Measurements from ENCODE around the gene SLC25A38.
"Not testable (repeated sequence)": the region's sequence is repeated elsewhere in the genome, so short reads cannot be mapped to it uniquely, and the experiment has no call there.

SLC25A38 gene, protein sequence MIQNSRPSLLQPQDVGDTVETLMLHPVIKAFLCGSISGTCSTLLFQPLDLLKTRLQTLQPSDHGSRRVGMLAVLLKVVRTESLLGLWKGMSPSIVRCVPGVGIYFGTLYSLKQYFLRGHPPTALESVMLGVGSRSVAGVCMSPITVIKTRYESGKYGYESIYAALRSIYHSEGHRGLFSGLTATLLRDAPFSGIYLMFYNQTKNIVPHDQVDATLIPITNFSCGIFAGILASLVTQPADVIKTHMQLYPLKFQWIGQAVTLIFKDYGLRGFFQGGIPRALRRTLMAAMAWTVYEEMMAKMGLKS

DNA sequence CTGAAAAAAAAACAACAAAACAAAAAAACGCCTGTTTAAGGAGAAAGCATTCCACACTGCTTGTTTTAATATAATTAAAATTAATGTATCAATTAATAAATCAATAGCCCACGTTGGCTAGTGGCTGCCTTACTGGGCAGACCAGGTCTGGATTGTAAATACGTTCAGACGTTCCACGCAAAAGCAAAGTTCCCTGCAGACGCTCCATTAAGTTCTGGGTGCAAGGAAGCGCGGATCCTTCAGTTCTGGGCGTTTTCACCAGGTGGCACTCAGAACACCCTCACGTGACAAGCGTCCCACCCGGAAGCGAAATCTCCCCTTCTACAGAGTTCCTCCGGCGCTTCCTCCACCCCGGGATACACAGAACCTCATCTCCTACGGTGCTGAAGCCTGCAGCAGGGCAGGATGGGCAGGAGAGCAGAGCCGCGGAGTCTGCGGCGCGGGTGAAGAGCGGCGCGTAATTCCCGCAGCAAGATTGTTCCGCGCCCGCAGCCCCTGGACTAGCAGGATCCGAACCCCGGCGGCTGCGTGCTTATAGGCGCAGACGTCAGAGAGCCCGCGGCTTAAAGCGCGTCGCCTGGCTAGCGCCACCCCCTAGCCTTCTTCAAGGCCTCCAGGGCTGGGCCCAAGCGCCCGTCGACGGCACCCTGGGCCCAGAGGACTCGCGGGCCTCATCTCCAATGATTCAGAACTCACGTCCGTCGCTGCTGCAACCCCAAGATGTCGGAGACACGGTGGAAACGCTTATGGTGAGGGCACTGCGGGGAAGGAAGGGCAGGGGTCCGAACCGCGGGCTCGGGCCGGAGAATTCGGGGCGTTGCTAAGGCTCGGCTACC lies at the start of gene SLC25A38:
SLC25A38 (plus strand) TSS at position 326 of the 836 bp plus-strand sequence; CDS start at position 681, 355 bp downstream.
- DNase-seq = peak; percentile 84

DNA sequence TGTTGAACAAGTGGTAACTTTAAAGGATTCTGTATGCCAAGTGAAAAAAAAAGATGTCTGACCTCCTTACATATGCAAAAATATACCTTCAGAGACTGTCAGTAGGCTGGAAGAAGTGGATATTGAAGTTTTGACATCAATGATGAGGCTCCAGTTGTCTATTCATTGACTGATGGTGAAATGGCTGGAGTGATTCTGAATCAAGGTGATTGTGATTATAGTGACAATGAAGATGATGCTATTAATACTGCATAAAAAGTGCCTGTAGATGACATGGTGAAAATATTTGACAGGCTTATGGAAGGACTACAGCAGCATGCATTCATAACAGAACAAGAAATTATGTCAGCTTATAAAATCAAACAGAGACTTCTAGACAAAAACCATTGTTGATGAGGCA lies 49.6 kb upstream of the SLC25A38 start:
- no peak for DNase-seq

DNA sequence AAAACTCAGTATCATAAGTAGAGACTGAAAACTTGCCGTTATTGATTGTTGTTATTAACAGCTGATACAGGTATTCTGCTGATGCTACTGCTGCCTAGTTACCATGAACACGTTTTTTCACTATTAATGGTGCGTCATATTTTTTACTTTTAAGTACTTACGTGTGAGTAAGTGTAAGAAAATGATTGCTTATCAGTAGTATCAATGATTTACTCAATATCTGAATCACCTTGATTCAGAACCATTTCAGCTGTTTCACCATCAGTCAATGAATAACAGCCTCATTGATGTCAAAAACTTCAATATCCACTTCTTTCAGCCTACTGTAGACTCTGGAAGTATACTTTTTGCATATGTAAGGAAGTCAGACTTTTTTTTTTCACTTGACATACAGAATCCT lies 49.0 kb upstream of the SLC25A38 start:
- no peak for DNase-seq

DNA sequence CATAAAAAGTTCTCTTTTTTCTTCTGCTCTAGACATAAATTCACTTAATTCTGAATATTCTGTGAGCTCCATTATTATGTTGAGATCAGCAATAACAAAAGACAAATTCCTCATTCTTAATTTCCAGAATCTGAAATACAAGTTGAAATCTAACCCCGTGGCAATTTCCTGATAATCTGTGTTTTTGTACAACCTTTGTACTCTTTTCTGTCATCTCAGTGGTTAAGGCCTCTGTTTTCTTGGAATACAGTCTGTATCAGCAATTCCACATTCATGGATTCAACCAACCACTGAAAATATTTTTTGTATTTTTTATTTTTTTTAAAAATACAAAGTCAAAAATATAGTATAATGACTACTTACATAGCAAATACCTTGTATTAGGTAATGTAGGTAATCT lies 45.0 kb upstream of the SLC25A38 start:
- DNase-seq = no peak

DNA sequence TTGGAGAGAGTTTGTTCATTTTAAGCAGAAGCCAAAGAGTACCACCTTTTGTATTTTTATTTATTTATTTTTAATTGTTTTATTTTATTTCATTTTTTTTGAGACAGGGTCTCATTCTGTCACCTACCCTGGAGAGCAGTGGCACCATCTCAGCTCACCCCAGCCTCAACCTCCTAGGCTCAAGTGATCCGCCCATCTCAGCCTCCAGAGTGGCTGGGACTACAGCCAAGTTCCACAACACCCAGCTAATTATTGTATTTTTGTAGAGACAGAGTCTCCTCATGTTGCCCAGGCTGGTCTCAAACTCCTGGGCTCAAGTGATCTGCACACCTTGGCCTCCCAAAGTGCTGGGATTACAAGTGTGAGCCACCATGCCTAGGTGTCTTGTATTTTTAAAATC lies 44.1 kb upstream of the SLC25A38 start:
- DNase-seq = no peak

DNA sequence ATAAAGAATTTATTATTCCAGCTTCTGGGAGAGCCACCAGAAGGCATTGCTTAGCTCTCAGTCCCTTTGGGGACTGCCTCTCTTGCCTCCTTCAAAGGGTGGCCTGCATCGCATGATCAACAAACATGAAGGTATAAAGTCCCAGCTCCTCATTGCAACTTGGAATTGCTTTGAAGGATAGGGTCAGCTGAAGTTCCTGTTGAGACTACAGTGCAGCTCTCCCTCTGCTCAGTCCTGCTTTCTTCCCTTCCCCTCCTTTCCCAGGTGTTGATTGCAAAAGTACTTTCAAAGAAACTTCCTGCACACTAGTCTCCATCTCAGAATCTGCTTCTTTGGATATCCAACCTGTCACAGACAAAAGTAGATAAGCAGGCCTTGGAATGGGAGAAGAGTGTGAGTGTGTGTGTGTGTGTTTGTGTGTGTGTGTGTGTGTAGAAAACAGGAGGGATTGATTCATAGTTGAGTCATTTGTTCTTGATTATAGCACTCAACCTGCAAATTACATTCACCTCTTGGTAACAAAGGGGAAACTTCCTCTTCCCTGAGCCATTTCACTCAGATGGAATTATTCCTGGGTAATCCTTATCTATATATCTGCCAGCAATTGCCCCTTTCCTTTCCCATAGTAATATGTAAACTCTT lies 40.0 kb upstream of the SLC25A38 start:
- DNase-seq = no peak

DNA sequence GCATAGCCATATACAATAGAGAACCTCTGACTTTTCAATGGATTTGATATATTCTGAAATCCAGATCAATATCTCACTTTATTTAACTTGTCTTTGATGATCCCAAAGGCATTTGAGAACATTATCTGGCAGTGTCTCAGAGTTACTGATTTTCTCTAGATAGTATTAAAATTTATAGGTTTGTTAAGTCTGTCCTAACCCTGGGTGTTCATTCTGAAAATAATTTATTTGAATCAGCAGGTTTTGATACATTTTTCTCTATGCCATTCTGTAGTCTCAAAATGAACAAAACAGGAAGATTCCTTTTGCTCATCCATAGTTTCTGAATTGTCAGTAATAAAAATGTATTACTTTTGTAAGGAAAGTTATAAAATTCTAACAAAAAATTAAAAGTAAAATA lies 39.4 kb upstream of the SLC25A38 start:
- no peak for DNase-seq

DNA sequence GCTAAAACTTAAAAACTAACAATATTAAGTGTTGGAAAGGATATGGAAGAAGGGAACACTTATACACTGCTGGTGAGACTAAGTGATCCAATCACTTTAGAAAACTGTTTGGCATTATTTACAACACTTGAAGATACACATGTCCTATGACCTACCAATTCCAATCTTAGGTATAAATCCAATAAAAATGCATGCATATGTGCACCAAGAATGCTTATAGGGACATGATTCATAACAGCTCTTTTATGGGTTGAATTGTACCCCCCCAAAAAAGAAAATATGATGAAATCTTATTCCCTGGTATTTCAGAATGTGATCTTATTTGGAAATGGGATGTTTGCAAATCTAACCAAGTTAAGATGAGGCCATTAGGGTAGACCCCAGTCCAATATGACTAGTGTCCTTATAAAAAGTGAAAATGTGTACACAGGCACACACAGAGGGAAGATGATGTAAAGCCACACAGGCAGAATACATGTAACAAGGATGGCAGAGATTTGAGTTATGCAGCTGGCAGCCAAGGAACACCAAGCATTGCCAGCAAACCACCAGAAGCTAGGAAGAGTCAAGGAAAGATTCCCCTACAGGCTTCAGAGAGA lies 38.3 kb upstream of the SLC25A38 start:
- no peak for DNase-seq

DNA sequence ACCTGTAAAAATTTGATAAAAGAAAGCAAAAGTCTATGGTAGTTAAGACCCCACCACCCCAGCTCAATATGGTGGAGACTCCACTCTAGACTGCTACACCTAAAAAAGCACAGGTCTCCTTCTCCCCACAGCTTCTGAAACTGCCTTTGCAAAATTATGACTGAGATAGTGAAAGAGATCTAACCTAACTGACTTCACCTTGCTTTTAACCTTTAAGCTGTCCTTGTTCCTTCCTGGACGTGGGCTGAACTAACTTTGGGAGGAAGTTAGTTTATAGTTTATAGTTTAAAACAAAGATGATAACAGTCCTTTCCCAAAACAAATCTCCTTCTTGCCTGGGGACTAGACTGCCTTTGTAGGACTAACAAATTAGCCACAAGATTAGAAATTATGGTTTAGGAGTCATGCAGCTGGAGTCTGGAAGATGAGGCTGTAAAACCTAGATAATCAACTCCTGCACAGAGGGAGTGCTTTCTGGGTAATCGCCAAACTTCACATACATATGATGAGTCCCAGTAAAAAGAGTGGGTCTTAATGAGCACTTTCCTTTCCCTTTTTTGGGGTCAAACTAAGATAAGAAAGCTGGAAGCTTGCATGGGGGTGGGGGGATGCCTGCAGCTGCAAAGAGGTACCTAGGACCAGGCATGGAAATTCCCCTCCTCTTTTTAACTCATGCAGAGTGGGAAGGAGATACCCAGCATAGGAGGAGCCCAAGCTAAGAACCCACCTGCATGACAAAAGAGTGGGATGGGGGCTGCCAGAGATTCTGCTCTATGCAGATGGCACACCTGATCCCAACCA lies 36.2 kb upstream of the SLC25A38 start:
- DNase-seq = no peak

DNA sequence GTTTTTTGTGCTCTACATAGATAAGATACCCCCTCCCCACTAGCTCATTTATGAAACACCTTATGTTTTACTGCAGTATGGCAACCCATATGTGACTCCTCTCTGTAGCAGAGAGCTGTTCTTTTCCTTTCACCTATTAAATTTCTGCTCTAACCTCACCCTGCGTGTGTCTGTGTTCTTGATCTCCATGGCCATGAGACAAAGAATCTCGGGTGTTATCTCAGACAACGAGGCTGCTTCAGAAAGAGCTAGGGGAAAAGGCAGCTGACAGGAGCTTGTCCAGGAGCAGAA lies 35.6 kb upstream of the SLC25A38 start:
- no peak for DNase-seq

DNA sequence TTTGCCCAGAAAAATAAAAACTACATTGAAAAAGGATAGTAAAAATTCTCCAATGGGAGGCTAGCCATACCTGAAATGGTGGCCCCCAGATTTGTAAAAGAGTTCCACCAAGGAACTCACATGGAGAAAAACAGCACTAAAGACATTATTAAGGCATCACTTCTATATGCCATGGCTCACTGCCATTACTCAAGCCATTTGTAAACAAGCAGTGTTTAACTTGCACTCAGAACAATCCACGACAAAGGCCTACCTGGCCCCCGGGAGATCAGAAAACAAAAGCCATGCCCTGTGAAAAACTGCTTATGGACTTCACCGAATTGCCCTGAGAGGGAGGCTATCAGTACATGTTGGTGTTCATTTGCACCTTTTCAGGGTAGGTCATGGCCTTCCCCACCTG lies 34.1 kb upstream of the SLC25A38 start:
- no peak for DNase-seq

DNA sequence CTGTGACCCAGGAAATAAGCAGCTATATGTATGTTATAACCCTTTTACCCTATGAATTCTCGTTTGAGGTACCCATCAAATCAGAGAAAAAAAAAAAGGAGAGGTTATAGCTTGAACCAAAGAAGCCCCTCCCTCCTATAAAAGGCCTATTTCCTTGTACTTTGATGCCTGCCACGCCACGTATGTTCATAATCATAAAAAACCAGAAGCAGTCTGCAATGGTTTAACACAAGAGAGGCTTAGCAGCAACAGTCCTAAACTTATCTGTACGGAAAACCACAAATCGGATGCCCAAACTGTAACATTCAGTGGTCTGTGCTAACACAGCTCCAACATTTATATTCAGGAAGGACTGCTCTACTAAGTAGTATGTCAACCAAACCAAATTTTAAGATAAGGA lies 32.5 kb upstream of the SLC25A38 start:
- DNase-seq = no peak

DNA sequence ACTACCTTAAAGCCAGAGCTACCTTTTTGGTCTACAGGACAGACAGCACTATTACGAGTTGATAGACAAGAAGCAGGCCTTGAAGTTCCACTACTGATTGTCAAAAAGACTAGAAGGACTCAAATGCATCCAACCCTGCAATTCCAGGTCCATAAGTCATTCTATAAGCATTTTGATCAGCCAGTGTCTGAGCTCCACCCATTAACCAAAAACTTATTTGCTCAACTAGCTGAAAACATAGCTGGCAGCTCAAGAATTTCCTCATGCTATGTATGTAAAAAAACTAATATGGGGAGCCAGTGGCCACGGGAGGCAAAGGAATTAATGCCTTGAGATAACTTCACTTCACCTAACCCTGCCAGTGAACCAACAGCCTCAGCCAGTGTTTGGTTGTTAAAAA lies 32.0 kb upstream of the SLC25A38 start:
- DNase-seq = not testable (repeated sequence)

DNA sequence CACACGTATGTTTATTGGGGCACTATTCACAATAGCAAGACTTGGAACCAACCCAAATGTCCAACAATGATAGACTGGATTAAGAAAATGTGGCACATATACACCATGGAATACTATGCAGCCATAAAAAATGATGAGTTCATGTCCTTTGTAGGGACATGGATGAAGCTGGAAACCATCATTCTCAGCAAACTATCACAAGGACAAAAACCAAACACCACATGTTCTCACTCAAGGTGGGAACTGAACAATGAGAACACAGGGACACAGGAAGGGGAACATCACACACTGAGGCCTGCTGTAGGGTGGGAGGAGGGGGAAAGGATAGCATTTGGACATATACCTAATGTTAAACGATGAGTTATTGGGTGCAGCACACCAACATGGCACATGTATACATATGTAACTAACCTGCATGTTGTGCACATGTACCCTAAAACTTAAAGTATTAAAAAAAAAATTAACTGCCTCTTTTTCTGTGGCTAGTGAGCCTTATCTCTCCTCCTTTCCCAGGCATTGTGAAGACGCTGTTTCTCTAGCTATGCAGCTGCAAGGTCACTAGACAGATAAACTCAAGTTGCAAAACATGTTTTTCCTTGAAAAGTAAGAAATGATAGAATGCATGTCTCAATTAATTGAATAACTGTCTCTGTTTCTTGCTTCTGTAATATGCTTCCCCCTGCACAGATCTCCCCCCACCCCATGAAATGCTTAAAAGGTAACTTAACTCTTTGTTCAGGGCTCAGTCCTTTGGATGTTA lies 29.8 kb upstream of the SLC25A38 start:
- DNase-seq = not testable (repeated sequence)

DNA sequence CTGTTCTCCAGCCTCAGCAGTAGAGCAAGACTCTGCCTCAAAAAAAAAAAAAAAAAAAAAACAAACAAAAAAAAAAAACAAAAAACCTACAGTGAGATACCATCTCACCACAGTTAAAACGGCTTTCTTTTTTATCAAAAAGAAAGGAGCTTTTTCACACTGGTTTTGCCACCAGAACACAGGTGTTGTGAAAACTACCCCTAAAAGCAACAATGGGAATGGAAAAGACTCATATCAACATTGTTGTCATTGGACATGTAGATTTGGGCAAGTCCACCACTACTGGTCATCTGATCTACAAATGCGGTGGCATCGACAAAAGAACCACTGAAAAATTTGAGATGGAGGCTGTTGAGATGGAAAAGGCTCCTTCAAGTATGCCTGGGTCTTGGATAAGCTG lies 24.8 kb upstream of the SLC25A38 start:
- DNase-seq = no peak

DNA sequence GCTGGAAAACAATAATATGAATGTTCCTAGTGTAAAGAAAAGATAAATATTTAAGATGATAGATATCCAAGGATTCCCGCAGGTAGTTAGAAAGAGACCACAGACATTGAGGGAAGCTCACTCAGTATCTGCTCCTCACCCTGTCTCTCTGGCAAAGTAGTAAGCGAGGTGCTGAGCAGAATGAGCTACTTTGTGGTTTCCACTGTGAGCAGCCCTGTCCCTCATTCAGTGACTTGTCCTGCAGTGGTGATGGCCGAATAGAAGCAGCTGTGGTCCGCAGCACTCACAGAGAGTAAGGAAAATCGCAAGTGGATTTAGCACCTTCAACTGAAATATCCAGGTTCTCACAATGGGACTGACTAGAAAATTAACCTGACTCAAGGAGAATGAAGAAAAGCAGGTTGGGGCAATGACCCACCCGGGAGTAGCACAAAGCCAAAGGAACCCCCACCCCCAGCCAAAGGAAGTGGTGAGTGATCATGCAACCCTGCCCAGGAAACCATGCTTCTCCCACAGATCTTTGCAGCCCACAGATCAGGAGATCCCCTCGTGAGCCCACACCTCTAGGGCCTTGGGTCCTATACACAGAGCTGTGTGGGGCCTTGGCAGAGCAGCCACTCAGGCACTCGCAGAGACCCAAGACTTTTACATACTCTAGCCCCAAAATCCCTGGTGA lies 21.8 kb upstream of the SLC25A38 start:
- DNase-seq = peak; percentile 60

DNA sequence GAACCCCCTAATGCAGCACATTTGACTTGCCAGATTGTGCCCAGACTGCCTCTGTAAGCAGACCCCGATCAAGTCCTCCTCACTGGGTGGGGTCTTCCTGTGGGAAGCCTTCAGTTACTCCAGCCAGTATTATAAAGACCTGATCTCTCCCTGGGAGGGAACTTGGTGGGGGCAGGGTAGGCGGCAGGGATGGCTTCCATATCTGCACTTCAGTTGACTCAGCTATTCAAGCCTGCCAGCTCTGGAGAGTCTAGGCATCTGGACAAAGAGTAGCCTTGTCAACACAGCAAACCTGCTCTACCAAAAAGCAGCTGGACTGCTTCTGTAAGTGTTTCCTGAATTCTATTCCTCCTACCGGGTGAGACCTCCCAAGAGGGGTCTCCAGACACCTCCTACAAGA lies 21.0 kb upstream of the SLC25A38 start:
- no peak for DNase-seq

DNA sequence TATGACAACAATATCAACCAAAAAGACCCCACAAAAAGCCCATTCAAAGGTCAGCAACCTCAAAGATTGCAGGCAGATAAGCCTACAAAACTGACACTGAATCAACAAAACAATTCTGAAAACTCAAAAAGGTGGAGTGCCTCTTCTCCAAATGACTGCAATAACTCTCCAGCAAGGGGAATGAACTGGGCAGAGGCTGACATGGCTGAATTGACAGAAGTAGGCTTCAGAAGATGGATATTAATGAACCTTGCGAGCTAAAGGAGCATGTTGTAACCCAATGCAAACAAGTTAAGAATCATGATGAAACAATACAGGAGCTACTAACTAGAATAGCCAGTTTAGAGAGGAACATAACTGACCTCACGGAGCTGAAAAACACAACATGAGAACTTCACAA lies 20.4 kb upstream of the SLC25A38 start:
- DNase-seq = no peak

DNA sequence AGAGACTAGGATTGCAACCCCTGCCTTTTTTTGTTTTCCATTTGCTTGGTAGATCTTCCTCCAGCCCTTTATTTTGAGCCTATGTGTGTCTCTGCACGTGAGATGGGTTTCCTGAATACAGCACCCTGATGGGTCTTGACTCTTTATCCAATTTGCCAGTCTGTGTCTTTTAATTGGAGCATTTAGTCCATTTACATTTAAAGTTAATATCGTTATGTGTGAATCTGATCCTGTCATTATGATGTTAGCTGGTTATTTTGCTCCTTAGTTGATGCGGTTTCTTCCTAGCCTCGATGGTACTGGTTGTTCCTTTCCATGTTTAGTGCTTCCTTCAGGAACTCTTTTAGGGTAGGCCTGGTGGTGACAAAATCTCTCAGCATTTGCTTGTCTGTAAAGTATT lies 12.7 kb upstream of the SLC25A38 start:
- DNase-seq = not testable (repeated sequence)

DNA sequence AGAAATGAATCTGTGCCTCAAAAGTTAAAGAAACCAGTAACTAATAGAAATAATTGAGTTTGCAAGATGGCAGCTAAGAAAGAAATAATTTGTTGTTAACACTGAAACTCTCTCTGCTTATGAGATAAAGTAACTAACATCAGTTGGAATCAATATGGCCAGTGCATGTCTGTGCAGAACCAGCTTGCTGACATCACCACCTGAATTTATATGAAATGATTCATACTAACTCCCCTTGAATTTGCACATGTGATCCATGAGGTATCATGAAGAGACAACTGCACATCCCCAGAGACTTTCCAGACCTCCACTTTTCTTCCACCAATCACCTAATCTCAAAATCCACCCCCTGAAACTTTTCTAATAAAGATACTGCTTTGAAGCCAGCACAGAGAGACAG lies 10.3 kb upstream of the SLC25A38 start:
- no peak for DNase-seq

DNA sequence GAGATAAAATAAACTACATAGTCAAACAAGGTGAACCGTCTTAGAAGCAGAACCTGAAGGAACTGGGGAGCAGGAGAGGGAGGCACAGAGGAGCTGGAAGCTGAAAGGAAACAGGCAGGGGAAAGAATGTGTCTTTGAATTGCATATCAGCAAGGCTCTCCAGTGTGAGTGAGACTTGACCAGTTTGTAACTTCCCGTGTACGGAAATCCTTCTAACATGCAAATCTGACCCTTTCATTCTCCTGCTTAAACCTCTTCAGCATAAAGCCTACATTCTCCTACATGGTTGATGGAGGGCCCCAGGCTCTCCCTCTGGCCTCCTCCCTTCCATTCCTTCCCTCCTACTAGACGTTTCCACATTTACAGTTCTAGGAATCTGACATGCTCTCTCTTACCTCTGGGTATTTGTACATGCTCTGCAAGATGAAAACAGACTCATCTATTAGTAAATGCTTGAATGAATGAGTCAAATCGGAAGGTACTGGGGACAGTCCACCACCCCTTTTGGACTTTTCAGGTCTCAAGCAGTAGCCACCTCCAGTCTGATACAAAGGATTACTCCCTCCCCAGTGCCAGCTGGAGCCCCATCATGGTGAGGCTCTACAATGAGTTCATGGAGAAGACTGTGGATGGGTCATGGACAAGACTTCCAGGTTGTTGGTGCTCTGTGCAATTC lies 6.1 kb upstream of the SLC25A38 start:
- no peak for DNase-seq
